Measurements from ENCODE around the gene ALX4. TPM values are rescaled to one million over a fixed set of nuclear protein-coding genes. Genes with fewer than 3 reads are reported as not detected.

Gene ALX4
- total RNA-seq, 2 experiments from 2014 or later, result not detected

GRCh38 chr11:44217432-44217831 is 92.5 kb downstream of the ALX4 start:
- no peak for DNase-seq
- Mint-ChIP-seq H3K27ac (no peak overlapping the region), H3K4me1 (ENCODE audit: low read depth) (no peaks in the 10 kb centered on the region), H3K9me3 (peaks cover 2% of the 10 kb centered on the region), H3K36me3 (ENCODE audit: low read depth) (peaks cover 65% of the 10 kb centered on the region), H3K27me3 (no peaks in the 10 kb centered on the region), H3K4me3 (no peak overlapping the region)
- CTCF ChIA-PET, result no interaction called here
- Histone ChIP-seq H3K27me3 (ENCODE audit: control insufficient read depth in 1 of 2, insufficient read depth in 2 of 2, low read length in 2 of 2) (no peaks in the 10 kb centered on the region), H3K9me3 (ENCODE audit: control insufficient read depth in 1 of 2, insufficient read depth in 1 of 2, low read length in 2 of 2) (no peaks in the 10 kb centered on the region), H3K4me3 (ENCODE audit: low read length) (no peak overlapping the region), H3K27ac (ENCODE audit: low read depth in 1 of 2, low read length in 2 of 2) (no peak overlapping the region), H3K36me3 (ENCODE audit: insufficient read depth, low read length) (no peaks in the 10 kb centered on the region), H3K4me1 (ENCODE audit: insufficient read depth, low read length) (no peaks in the 10 kb centered on the region)
- no peak for TF ChIP-seq CTCF (IDR thresholded peaks at IDR 0.05)
- intact Hi-C loops (cut with DNase I, micrococcal nuclease), result no loop called here
- no peak for ATAC-seq (ENCODE audit: poor library complexity)
- POLR2A ChIA-PET, result no interaction called here

- ATAC-seq (ENCODE audit: poor library complexity) (no peak), DNase-seq (no peak)
- H3K9me3 ChIP-seq (ENCODE audit: control insufficient read depth in 1 of 2, insufficient read depth in 1 of 2, low read length in 2 of 2), result peaks cover 5 to 7% of the 10 kb centered on the region in 2 experiments
- CTCF ChIA-PET, result no interaction called here
- Mint-ChIP-seq H3K27me3 (no peaks in the 10 kb centered on the region), H3K36me3 (ENCODE audit: low read depth) (peaks cover 71% of the 10 kb centered on the region), H3K27ac (no peak overlapping the region), H3K4me3 (no peak overlapping the region), H3K9me3 (peaks cover 15% of the 10 kb centered on the region), H3K4me1 (ENCODE audit: low read depth) (no peaks in the 10 kb centered on the region)
- H3K4me1 ChIP-seq (ENCODE audit: insufficient read depth, low read length), result no peaks in the 10 kb centered on the region
- no peak overlapping the region for H3K27ac ChIP-seq (ENCODE audit: low read depth in 1 of 2, low read length in 2 of 2)
- no peaks in the 10 kb centered on the region for H3K27me3 ChIP-seq (ENCODE audit: control insufficient read depth in 1 of 2, insufficient read depth in 2 of 2, low read length in 2 of 2)
- no peak for TF ChIP-seq CTCF (IDR thresholded peaks at IDR 0.05)
- no peak overlapping the region for H3K4me3 ChIP-seq (ENCODE audit: low read length)
- POLR2A ChIA-PET, result interaction anchor here (0.9 kb wide), 1 partner anchor 28 kb away, joined by 3 read pairs; no protein-coding TSS in a partner anchor
- peaks cover 18% of the 10 kb centered on the region for H3K36me3 ChIP-seq (ENCODE audit: insufficient read depth, low read length)
- intact Hi-C loops (cut with DNase I, micrococcal nuclease), result no loop called here
Measured at GRCh38 chr11:44213148-44213547, 96.8 kb downstream of the ALX4 start.

DNA sequence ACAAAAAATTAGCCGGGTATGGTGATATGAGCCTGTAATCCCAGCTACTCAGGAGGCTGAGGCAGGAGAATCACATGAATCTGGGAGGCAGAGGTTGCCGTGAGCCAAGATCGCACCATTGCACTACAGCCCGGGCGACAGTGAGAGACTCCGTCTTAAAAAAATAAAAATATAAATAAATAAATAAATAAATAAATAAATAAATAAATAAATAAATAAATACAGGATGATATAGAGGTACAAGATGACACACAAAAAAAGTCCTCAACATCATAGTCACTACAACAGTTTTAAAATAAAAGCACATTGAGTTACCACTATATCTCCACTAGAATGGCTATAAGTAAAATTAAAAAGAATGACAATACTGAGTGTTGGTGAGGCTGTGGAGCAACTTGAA is 97.8 kb downstream of the ALX4 start:
- POLR2A ChIA-PET, result no interaction called here
- intact Hi-C loops (cut with DNase I, micrococcal nuclease), result no loop called here
- Histone ChIP-seq H3K27ac (ENCODE audit: low read depth in 1 of 2, low read length in 2 of 2) (no peak overlapping the region), H3K9me3 (ENCODE audit: control insufficient read depth in 1 of 2, insufficient read depth in 1 of 2, low read length in 2 of 2) (peaks cover 5 to 7% of the 10 kb centered on the region in 2 experiments), H3K27me3 (ENCODE audit: control insufficient read depth in 1 of 2, insufficient read depth in 2 of 2, low read length in 2 of 2) (no peaks in the 10 kb centered on the region), H3K4me1 (ENCODE audit: insufficient read depth, low read length) (no peaks in the 10 kb centered on the region), H3K36me3 (ENCODE audit: insufficient read depth, low read length) (peaks cover 21% of the 10 kb centered on the region), H3K4me3 (ENCODE audit: low read length) (no peak overlapping the region)
- Mint-ChIP-seq H3K9me3 (peaks cover 15% of the 10 kb centered on the region), H3K4me1 (ENCODE audit: low read depth) (no peaks in the 10 kb centered on the region), H3K27me3 (no peaks in the 10 kb centered on the region), H3K4me3 (no peak overlapping the region), H3K27ac (no peak overlapping the region), H3K36me3 (ENCODE audit: low read depth) (peaks cover 73% of the 10 kb centered on the region)
- no peak for TF ChIP-seq CTCF (IDR thresholded peaks at IDR 0.05)
- DNase-seq (no peak), ATAC-seq (ENCODE audit: poor library complexity) (no peak)
- CTCF ChIA-PET, result no interaction called here

Other genes with a start within 250 kb of the ALX4 start
- 10 to 100 TPM; 17.7 to 18.7 TPM for gene ACCS, start 243.9 kb downstream of the ALX4 start, total RNA-seq
- gene EXT2, start 214.5 kb downstream of the ALX4 start, total RNA-seq, result 10 to 100 TPM; 17.1 to 17.5 TPM

Data from CD4-positive, alpha-beta T cell (primary cell).